Neutrophil (primary cell): ENCODE data around the gene CLEC2D.
A peak's percentile ranks its signal among the peaks of the same experiment; 100 is the strongest.

ENCODE experiments used
- H3K27ac ChIP-seq: fragments of 200-600 bp; sonication (generic); 2 replicates; pipeline ENCODE4 v1.5.1; 2016; ENCODE audit warnings: mild to moderate bottlenecking, moderate library complexity
- H3K27me3 ChIP-seq: fragments of 200-600 bp; sonication (generic); 2 replicates; pipeline ENCODE4 v1.6.0; 2016; ENCODE audit warnings: mild to moderate bottlenecking
- H3K36me3 ChIP-seq: fragments of 200-600 bp; sonication (generic); 2 replicates; pipeline ENCODE4 v1.5.1; 2017
- H3K4me1 ChIP-seq, 2 experiments: fragments of 200-600 bp in 1 of 2; sonication (generic) in 1 of 2; 1 replicate in 1 of 2; 2 replicates in 1 of 2; pipeline versions ENCODE4 v1.5.1 to v1.6.1; 2013 to 2016; ENCODE audit warnings: low read depth in 1 of 2, low read length in 1 of 2, mild to moderate bottlenecking in 1 of 2, moderate library complexity in 1 of 2; ENCODE audit not compliant: control insufficient read depth in 1 of 2, insufficient read depth in 1 of 2
- H3K4me3 ChIP-seq, 2 experiments: fragments of 200-600 bp in 1 of 2; sonication (generic) in 1 of 2; 1 replicate in 1 of 2; 2 replicates in 1 of 2; pipeline ENCODE4 v1.5.1; 2013 to 2016; ENCODE audit warnings: low read depth in 1 of 2, low read length in 1 of 2, mild to moderate bottlenecking in 1 of 2, moderate library complexity in 1 of 2
- H3K9me3 ChIP-seq: fragments of 200-600 bp; sonication (generic); 2 replicates; pipeline ENCODE4 v1.5.1; 2016
- CTCF ChIP-seq: fragments of 200-600 bp; sonication (generic); IDR thresholded peaks from 2 replicates; pipeline ENCODE4 v1.5.1; 2016; ENCODE audit warnings: antibody characterized with exemption

Gene CLEC2D

GRCh38 chr12:9648701-9649531 is 20.6 kb upstream of the CLEC2D start:
- Histone ChIP-seq H3K36me3 (peaks cover 2% of the 10 kb centered on the region), H3K27ac (peak overlapping the region; percentile 90), H3K4me3 (peak overlapping the region; percentile 75 to 85), H3K4me1 (peaks cover 59 to 62% of the 10 kb centered on the region in 2 experiments), H3K27me3 (no peaks in the 10 kb centered on the region), H3K9me3 (no peaks in the 10 kb centered on the region)
- no peak for TF ChIP-seq CTCF

- peaks cover 9% of the 10 kb centered on the region for H3K36me3 ChIP-seq
- peaks cover 63 to 65% of the 10 kb centered on the region in 2 experiments for H3K4me1 ChIP-seq
- no peaks in the 10 kb centered on the region for H3K27me3 ChIP-seq
- H3K27ac ChIP-seq = peak overlapping the region; percentile 90
- no peaks in the 10 kb centered on the region for H3K9me3 ChIP-seq
- no peak for TF ChIP-seq CTCF
- peak overlapping the region; percentile 75 to 85 for H3K4me3 ChIP-seq
Observed at GRCh38 chr12:9649532-9649940, 20.0 kb upstream of the CLEC2D start.

GRCh38 chr12:9650151-9650576 is 19.3 kb upstream of the CLEC2D start:
- Histone ChIP-seq H3K9me3 (no peaks in the 10 kb centered on the region), H3K4me1 (peaks cover 63 to 65% of the 10 kb centered on the region in 2 experiments), H3K27me3 (no peaks in the 10 kb centered on the region), H3K27ac (peak overlapping the region; percentile 90), H3K4me3 (peak overlapping the region; percentile 75 to 85), H3K36me3 (peaks cover 15% of the 10 kb centered on the region)
- TF ChIP-seq CTCF = no peak

- TF ChIP-seq CTCF = no peak
- H3K27ac ChIP-seq = peak overlapping the region; percentile 90
- H3K9me3 ChIP-seq = no peaks in the 10 kb centered on the region
- H3K27me3 ChIP-seq = no peaks in the 10 kb centered on the region
- H3K36me3 ChIP-seq = peaks cover 26% of the 10 kb centered on the region
- H3K4me1 ChIP-seq = peaks cover 63 to 65% of the 10 kb centered on the region in 2 experiments
- H3K4me3 ChIP-seq = peak overlapping the region; percentile 75 to 85
Observed at GRCh38 chr12:9651265-9651729, 18.2 kb upstream of the CLEC2D start.

GRCh38 chr12:9660046-9660445 is 9.5 kb upstream of the CLEC2D start:
- Histone ChIP-seq H3K36me3 (peaks cover 87% of the 10 kb centered on the region), H3K9me3 (no peaks in the 10 kb centered on the region), H3K27me3 (no peaks in the 10 kb centered on the region), H3K4me3 (no peak overlapping the region), H3K27ac (no peak overlapping the region), H3K4me1 (peaks cover 4 to 13% of the 10 kb centered on the region in 2 experiments)
- TF ChIP-seq CTCF = no peak
